HepG2 (cell line): ENCODE data around the gene PXK. TPM values are rescaled to one million over a fixed set of nuclear protein-coding genes. Genes with fewer than 3 reads are reported as not detected.

Experiments used
- ATF6 ChIP-seq: sonication (generic); formaldehyde crosslinking; conservative IDR thresholded peaks from 2 replicates; pipeline ENCODE4 v1.4.0; 2020; ENCODE audit warnings: missing genetic modification reagents
- CENPBD1 ChIP-seq: sonication (generic); formaldehyde crosslinking; IDR thresholded peaks from 2 replicates; pipeline ENCODE4 v1.8.0; 2022; ENCODE audit warnings: missing genetic modification reagents, low read depth, mild to moderate bottlenecking, borderline replicate concordance
- E2F1 ChIP-seq: sonication (generic); formaldehyde crosslinking; IDR thresholded peaks from 2 replicates; pipeline ENCODE4 v1.5.0; 2020; ENCODE audit warnings: missing genetic modification reagents
- EHMT2 ChIP-seq: fragments of 200-600 bp; sonication (generic); IDR thresholded peaks from 2 replicates; pipeline ENCODE4 v1.7.0; 2017; ENCODE audit warnings: antibody characterized with exemption, low read depth, low read length, borderline replicate concordance
- MED13 ChIP-seq: sonication (generic); formaldehyde crosslinking; IDR thresholded peaks from 2 replicates; pipeline ENCODE4 v1.5.0; 2020; ENCODE audit warnings: missing genetic modification reagents
- MTF2 ChIP-seq: sonication (generic); formaldehyde crosslinking; IDR thresholded peaks from 2 replicates; pipeline ENCODE4 v1.5.0; 2020; ENCODE audit warnings: missing genetic modification reagents, borderline replicate concordance
- NR1H2 ChIP-seq: sonication (generic); formaldehyde crosslinking; IDR thresholded peaks from 2 replicates; pipeline ENCODE4 v1.8.1; 2022; ENCODE audit warnings: low read depth, missing genetic modification reagents, borderline replicate concordance
- NR2F2 ChIP-seq: IDR thresholded peaks from 2 replicates; pipeline ENCODE4 v1.6.1; 2012; ENCODE audit warnings: low read depth, inconsistent platforms, borderline replicate concordance
- POLR2A ChIP-seq, 2 experiments: IDR thresholded peaks; 2 replicates each; pipeline ENCODE4 v1.6.1; 2011; ENCODE audit warnings: low read depth in 2 of 2, low read length in 2 of 2, mild to moderate bottlenecking in 1 of 2, moderate library complexity in 1 of 2; ENCODE audit not compliant: insufficient read depth in 1 of 2
- SRSF4 ChIP-seq: fragments of 200-400 bp; formaldehyde crosslinking; IDR thresholded peaks from one replicate; pipeline ENCODE4 v1.6.1; 2018; ENCODE audit warnings: mild to moderate bottlenecking, low read depth, low read length, moderate library complexity; ENCODE audit not compliant: poor library complexity, severe bottlenecking
- TEAD3 ChIP-seq: optimal IDR thresholded peaks from 2 replicates; pipeline ENCODE3; 2016; ENCODE audit warnings: borderline replicate concordance
- ZHX2 ChIP-seq, 2 experiments: sonication (generic) in 1 of 2; formaldehyde crosslinking in 1 of 2; IDR thresholded peaks; 2 replicates each; pipeline versions ENCODE4 v1.6.1 to v1.9.0; 2014 to 2022; ENCODE audit warnings: antibody characterized with exemption in 1 of 2, borderline replicate concordance in 1 of 2, inconsistent platforms in 1 of 2, low read depth in 1 of 2, missing genetic modification reagents in 1 of 2
- ZNF138 ChIP-seq: sonication (generic); formaldehyde crosslinking; IDR thresholded peaks from 2 replicates; pipeline ENCODE4 v1.5.0; 2020; ENCODE audit warnings: mild to moderate bottlenecking, low read depth, missing genetic modification reagents
- ZNF562 ChIP-seq: sonication (generic); formaldehyde crosslinking; IDR thresholded peaks from 2 replicates; pipeline ENCODE4 v1.8.0; 2022; ENCODE audit warnings: missing genetic modification reagents, borderline replicate concordance
- polyA plus RNA-seq, 8 experiments: library from polyadenylated mRNA; depleted of rRNA in 3 of 8; stranded (reverse) in 7 of 8; unstranded in 1 of 8; fragments of >200 nt; fragmentation: Illumina TruSeq in 4 of 8; extraction: Trizol in 4 of 8; gene quantifications; 2 replicates each; pipeline versions ENCODE4 v1.2.1 to v1.2.3, GENCODE V29; 2011 to 2016; ENCODE audit warnings: low read depth in 4 of 8, missing spikeins in 1 of 8, mixed read lengths in 1 of 8; ENCODE audit not compliant: insufficient read depth in 1 of 8
- total RNA-seq, 5 experiments: library from RNA; depleted of rRNA; stranded (reverse); fragments of >200 nt; fragmentation: Illumina TruSeq; extraction: Trizol; gene quantifications; 2 replicates each; pipeline ENCODE4 v1.2.3, GENCODE V29; 2016; ENCODE audit warnings: low read depth in 1 of 5
- TF ChIP-seq, protein P1 (sequence below): sonication (generic); formaldehyde crosslinking; IDR thresholded peaks from 2 replicates; pipeline ENCODE4 v1.5.0; 2020; ENCODE audit warnings: mild to moderate bottlenecking, missing genetic modification reagents, moderate library complexity

PXK gene
- total and polyA plus RNA-seq, 2 of the 13 experiments (the other 11 are each of a cell fraction or from before 2014, with no cell fraction given) = 6.4 to 18.6 TPM

- TF ChIP-seq SRSF4 = no peak
- TF ChIP-seq CENPBD1 = no peak
- no peak for TF ChIP-seq EHMT2
- no peak for TF ChIP-seq E2F1 (CRISPR knock-in tag)
- TF ChIP-seq, protein P1, sequence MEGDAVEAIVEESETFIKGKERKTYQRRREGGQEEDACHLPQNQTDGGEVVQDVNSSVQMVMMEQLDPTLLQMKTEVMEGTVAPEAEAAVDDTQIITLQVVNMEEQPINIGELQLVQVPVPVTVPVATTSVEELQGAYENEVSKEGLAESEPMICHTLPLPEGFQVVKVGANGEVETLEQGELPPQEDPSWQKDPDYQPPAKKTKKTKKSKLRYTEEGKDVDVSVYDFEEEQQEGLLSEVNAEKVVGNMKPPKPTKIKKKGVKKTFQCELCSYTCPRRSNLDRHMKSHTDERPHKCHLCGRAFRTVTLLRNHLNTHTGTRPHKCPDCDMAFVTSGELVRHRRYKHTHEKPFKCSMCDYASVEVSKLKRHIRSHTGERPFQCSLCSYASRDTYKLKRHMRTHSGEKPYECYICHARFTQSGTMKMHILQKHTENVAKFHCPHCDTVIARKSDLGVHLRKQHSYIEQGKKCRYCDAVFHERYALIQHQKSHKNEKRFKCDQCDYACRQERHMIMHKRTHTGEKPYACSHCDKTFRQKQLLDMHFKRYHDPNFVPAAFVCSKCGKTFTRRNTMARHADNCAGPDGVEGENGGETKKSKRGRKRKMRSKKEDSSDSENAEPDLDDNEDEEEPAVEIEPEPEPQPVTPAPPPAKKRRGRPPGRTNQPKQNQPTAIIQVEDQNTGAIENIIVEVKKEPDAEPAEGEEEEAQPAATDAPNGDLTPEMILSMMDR (CRISPR knock-in tag) = peak; percentile 95
- no peak for TF ChIP-seq MTF2
- no peak for TF ChIP-seq ATF6
- no peak for TF ChIP-seq ZNF138 (CRISPR knock-in tag)
- 0 out of 4 replicates have a peak, but pooled peaks of 1 of the 2 experiments have one; percentile 50 for TF ChIP-seq POLR2A (IDR thresholded peaks at IDR 0.05; ENCODE audit: insufficient read depth in 1 of 2, low read depth in 2 of 2, low read length in 2 of 2)
- TF ChIP-seq ZHX2 (IDR thresholded peaks at IDR 0.05; ENCODE audit: low read depth) = no peak
- TF ChIP-seq ZHX2 (CRISPR knock-in tag; IDR thresholded peaks at IDR 0.05; ENCODE audit: borderline replicate concordance) = no peak
- TF ChIP-seq TEAD3 (CRISPR knock-in tag) = peak; percentile 33
- no peak for TF ChIP-seq ZNF562 (CRISPR knock-in tag)
- TF ChIP-seq NR2F2 = peak; percentile 20; the same call in 1 of the 2 replicates
- TF ChIP-seq NR1H2 (CRISPR knock-in tag) = no peak
- TF ChIP-seq MED13 = no peak
Observed at GRCh38 chr3:58463181-58463941, 130.7 kb downstream of the PXK start (continued).
